Fibroblast of gingiva (primary cell): ENCODE measurements around the gene FLVCR2.

Source experiments
- DNase-seq: peaks from one replicate; pipeline ENCODE4 v3.0.0-alpha.2; 2011; ENCODE audit warnings: low read depth

FLVCR2 gene

DNA sequence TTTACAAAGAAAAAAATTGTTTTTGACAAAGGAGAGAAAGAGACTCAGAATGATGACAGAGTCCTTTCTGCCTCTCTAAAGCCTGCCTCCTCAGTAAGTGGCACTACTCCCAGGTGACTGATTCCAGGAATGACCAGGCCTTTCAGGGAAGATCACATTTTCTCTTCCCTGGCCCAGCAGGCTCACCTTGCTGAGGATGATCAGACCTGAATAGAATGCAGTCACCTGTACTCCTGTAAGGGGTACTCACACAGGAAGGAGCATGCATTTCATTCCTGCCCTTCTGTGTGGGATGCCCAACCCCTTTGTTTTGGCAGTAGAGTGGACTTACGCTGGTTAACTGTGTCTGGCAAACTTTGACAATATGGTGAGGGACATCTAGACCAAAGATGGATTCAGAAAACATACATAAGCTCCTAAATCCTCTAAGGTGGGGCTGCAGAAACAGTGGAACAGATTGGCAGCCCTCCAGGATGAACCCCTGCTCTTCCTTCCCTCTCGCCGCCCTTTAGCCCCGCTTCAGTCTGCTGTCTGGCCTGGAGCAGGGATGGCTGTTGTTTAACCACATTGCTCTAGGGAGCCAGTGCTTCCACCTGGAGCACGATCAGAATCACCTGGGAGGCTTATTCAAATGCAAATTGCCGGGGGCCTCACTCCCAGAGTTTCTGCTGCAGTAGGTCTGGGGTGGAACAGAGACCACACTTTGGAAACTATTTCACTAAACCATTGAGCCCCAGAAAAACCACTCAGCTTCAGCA is 52.5 kb downstream of the FLVCR2 start:
- no peak for DNase-seq

GRCh38 chr14:75631453-75631831 is 53.0 kb downstream of the FLVCR2 start:
- no peak for DNase-seq

- DNase-seq, result no peak
These were observed 56.4 kb downstream of the FLVCR2 start for GRCh38 chr14:75634848-75635247.

DNA sequence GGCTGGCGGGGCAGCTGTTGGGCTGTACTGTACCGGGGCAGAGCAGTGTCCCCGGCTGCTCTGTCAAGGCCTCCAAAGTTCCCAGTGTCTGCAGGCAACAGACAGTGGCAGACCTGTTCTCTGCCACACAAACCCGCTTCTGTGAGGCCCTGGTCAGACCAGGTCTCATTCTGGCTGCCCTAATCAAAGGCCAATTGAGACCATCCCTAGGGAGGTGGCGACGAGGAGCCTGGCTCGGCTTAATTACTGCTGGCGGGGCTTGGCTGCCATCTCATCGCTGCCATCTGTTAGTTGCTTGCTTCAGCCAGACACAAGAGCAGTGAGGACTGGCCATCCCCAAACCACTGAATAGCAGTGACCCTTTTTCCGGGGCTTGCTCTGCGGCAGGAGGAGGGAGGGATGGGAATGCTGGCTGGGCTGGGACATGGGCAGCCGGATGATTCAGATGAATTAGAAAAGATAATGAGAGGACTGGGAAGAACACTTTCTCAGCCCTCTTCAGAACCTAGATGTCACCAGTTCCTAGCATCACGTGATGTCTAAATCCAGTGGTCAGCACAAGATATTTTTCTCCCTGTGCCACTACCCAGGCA is 57.8 kb downstream of the FLVCR2 start:
- DNase-seq, result peak; percentile 73

DNA sequence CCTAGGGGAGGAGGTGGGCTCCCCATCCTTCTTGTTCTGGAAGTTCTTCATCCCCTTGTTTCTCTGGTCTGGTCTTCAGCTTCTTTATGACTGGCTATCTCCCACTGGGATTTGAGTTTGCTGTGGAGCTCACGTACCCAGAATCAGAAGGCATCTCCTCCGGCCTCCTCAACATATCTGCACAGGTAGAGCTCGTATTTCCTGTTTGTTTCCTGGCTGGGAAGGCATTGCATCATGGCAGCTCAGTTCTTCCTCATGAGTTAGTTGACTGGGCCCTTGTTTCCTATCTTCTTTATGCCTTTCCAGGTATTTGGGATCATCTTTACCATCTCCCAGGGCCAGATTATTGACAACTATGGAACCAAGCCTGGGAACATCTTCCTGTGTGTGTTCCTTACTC is 62.5 kb downstream of the FLVCR2 start:
- DNase-seq, result no peak

GRCh38 chr14:75643985-75644384 is 65.6 kb downstream of the FLVCR2 start:
- DNase-seq, result no peak

DNA sequence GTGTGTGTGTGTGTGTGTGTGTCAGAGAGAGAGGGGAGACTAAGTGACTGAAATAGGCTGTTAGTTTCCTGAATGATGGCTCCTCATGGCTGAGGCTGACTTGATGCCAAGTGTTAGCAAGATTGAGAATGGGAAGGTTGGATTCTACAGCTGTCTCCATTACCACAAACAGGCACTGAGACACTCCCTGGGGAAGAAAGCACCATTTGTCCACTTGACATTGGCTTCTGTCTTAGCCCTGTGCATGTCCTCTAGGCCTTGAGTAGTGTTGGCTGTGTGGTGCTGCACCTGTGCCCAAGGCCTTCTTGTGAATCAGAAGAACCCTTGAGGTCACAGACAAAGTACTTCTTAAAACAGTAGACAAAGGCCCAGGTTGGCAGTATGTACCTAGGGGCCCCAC is 66.6 kb downstream of the FLVCR2 start:
- no peak for DNase-seq

DNA sequence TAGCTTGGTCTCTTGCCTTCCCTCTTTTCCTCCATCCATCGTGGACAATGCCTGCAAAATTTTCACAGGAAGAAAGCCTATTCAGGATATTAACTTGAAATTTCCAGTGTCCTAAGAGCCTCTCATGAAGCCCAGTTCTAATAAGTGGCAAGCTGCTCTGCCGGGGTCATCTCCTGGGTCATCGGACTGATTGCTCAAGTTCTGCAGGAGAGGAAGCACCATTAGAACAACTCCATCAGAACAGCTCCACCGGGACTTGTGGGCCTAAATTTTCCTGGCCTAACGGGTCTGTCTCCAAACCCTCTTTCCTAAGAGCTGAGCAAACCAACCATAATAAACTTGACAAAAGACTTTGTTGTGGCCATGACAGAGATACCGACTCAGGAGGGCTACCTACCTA is 68.3 kb downstream of the FLVCR2 start:
- peak; percentile 67 for DNase-seq

DNA sequence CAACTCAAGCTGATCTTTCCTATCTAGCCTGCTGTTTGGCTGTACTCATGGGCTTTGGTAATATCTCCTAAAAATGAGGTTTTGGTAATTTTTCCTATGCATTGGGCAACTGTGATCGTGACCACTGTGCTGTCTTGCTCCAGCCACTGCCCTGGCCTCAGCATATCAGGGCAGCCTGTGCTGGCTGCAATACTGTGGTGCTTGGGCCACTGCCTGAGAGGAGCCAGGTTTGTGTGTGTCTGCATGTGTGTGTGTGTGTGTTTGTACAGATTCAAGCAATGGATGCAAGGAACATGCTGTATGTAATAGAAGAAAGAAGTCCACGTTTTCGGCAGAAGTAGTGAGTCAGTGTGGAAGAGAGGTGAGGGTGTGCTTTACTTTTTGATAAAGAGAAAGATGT is 69.2 kb downstream of the FLVCR2 start:
- peak; percentile 94 for DNase-seq

DNA sequence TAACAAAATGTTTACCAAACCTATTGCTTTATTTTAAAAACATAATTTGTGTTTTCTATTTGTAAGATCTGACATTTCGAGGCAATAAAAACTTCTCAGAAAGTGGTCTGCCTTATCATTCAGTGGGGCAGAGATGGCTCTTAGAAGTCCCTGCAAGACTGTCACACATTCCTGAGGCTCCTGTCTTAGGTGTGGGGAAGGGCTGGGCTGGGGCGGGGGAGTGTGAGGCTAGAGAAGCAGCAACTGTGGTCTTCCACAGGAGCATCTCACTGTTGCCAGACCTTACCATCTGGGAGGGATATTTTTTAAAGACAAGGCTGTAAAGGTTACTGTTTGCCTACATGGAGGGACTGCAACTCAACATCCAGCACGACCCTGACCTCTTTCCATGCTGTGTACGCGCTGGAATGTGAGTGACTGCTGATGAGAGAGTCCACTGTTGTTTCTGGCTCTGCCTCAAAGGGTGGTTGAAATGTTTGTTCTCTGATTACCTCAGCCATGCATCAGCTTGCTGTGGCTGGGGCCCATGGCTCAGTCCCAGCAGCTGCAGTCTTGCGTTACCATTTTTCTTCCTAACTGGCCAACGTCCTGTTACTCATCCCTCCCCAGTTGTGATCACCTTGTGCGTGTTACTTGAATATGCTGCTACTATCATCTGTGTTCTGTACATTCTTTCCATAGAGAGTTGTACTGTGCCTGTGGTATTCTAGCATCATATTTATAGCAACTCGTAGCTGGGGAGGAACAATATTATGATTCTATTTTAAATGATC is 69.8 kb downstream of the FLVCR2 start:
- DNase-seq, result peak; percentile 99

DNA sequence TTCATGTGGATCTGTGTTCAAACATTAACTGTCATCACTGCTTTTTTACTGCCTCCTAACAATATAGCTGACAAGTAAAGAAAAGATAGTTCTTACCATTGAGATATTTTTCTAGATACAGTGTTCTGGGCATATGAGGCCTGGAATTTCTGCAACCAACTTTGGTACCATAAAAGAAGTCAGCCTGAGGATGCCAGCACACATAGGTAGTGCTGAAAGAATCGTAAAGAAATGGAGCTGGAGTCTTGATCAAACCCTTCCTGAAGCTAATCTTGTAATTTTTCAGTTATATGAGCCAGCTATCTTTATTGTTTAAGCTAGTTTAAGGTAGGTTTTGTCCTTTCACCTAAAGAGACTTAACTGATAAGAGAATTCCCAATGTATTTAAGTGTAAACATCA is 70.9 kb downstream of the FLVCR2 start:
- DNase-seq, result no peak

DNA sequence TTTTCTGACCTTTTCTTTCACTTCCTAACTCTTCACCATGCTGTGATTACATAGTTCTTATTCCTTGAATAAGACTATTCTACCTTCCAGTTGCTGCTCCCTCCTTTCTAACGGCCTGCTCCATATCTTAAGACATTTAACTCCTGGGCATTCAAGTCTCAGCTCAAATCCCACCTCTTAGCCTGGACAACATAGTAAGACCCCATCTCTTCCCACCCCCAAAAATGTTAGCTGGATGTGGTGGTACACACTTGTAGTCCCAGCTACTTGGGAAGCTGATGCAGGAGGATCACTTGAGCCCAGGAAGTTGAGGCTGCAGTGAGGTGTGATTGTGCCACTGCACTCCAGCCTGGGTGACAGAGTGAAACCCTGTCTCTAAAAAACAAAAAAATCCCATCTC is 71.4 kb downstream of the FLVCR2 start:
- no peak for DNase-seq

DNA sequence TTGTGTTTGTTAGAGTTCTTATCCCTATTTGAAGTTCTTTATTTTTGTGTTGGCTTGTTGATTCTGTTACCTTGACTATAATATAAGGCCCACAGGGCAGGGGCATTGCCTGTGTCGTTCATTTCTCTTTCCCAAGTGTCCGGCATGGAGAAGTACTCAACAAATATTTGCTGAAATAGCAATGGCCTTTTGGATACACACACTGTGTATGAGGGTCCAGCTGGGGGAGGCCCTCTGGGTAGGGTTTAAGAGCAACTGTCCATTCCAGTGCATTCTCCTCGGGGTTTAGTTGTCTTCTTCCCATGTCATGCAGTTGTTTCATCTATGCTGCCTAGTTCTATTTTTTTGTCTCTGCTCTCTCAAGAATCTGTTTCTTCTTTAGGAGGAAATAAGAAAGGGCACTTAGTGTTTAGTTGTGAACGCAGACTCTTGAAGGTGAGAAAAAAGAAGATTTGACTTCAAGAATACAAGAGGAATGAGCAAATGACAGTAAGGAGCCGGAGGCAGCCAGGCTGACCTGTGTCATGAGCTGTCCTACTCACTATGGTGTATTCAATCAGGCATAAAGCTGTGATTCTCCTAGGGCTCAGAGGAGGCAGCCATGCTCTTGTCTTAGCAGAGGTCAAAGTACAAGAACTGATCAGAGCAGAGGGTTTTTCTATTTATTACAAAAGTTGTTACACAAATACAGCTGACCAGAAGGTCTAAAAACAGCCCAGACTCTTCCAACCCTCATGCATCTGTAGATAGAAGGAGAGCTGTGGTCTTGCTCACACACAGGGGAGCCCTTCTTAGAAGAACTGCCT is 72.0 kb downstream of the FLVCR2 start:
- no peak for DNase-seq

- no peak for DNase-seq
These were observed 75.1 kb downstream of the FLVCR2 start for GRCh38 chr14:75653563-75653962.

DNA sequence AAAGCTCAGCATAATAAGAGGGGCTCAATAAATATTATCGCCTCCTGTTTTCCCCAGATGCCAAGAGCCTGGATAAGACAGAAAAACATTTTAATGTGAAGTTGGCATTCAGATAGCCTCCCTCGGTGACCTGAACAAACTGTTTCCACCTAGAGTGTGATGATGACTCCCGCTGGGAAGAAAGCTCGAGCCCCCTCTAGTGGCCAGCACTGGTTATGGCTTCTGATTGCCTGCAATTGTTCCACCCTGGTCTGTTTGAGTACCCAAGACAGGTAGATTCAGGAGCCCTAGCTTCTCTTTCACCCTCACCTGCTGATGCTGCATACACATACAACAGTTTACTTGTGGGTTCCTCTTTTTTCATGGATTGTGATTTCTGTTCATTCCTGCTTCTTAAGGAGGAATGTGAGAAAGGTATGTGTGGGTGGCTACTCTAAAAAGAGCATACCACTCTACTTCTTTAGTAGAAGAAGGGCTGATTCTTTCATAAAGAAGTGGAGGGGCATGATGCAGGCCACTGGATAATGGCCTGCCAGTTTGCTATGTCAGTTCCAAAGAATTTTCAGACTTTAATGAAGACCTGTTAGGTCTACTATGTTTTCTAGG is 75.8 kb downstream of the FLVCR2 start:
- DNase-seq, result peak; percentile 42

DNA sequence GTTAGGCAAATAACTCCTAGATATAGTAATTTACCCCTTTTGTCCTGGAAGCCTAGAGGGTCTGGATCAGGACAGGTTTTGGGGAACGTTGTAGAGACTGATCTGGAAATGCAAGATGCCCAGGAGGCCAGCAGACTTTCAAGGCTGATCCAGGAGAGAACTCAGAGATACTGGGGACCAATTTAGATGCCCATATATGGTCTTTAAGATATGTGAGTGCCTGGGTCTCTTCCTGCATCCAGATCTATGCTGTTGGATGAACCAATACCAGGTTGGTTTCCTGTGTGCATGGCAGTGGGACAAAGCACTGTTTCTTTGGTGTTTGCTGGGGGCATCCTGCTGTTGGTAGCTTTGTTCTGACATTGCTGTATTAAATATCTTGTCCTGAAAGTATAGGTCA is 76.8 kb downstream of the FLVCR2 start:
- no peak for DNase-seq

DNA sequence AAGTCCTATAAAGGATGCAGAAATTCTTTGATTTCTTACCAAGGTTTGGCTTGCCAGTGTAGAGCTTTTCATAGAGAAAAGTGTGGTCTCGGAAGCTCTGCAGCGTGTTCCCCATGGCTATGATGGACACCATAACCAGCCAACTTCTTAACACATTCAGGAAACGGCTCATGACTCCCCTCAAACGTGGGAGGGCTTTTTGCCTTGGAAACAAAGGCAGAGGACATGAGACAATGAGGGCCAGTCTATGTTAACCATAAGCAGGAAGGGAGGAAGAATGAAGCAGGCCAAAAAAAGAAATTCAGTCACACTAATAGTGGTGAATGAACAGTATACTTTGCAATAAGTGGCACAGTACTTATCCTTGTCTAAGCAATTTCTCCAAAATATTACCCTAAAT is 78.9 kb downstream of the FLVCR2 start:
- no peak for DNase-seq

- no peak for DNase-seq
These were observed 80.5 kb downstream of the FLVCR2 start for GRCh38 chr14:75658957-75659356.

GRCh38 chr14:75660238-75660629 is 81.8 kb downstream of the FLVCR2 start:
- DNase-seq, result no peak

GRCh38 chr14:75660630-75661498 is 82.4 kb downstream of the FLVCR2 start, which contains the start of the genes ERG28 and TTLL5:
Gene ERG28 (minus strand): TSS chr14:75660876. CDS start chr14:75657502, 3,374 bp downstream.
Gene TTLL5 (plus strand): TSS chr14:75661246. CDS start chr14:75663150, 1,904 bp downstream.
- DNase-seq, result peak; percentile 98

GRCh38 chr14:75661499-75661814 is 83.0 kb downstream of the FLVCR2 start:
- DNase-seq, result no peak
